Activated CD8-positive, alpha-beta memory T cell treated with anti-CD3 and anti-CD28 coated beads, Interleukin-2, amount 50 U/mL, for 24 hours (primary cell): ENCODE measurements around the gene PMFBP1.
A peak's percentile ranks its signal among the peaks of the same experiment; 100 is the strongest.
"Not testable (repeated sequence)": the region's sequence is repeated elsewhere in the genome, so short reads cannot be mapped to it uniquely, and the experiment has no call there.

Experiments
- DNase-seq: peaks from one replicate; pipeline ENCODE4 v3.0.0-alpha.2; 2020; ENCODE audit errors: extremely low read depth

PMFBP1 gene

DNA sequence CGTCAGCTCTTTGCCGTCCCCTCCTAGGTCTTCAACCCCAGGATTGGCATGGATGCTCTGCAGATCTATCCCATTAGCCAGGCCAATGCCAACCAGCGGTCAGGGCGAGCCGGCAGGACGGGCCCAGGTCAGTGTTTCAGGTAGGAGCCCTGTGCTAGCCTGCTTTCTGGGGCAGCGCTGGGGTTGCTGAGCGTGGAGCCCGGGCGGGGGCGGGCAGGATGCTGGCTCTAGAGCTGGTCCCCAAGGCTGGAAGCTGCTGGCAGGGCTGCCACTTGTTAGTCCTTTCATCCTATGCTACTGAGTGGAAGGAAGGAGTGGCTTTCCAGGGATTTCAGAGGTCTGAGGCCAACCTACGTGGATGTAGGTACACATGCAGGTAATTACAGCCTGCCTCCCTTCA is 66.0 kb downstream of the PMFBP1 start:
- DNase-seq: no peak

DNA sequence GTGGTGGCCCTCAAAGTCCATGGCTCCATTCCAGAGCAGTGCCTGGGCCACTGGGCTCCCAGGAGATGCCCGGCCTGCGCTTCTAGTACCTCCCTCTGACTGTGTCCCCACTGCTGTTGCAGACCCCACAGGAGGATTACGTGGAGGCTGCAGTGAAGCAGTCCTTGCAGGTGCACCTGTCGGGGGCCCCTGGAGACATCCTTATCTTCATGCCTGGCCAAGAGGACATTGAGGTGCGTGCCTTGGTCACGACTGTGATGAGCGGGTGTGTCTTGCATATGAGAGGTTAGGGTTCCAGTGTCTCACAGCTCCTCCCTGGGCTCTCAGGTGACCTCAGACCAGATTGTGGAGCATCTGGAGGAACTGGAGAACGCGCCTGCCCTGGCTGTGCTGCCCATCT is 67.0 kb downstream of the PMFBP1 start:
- no peak for DNase-seq

DNA sequence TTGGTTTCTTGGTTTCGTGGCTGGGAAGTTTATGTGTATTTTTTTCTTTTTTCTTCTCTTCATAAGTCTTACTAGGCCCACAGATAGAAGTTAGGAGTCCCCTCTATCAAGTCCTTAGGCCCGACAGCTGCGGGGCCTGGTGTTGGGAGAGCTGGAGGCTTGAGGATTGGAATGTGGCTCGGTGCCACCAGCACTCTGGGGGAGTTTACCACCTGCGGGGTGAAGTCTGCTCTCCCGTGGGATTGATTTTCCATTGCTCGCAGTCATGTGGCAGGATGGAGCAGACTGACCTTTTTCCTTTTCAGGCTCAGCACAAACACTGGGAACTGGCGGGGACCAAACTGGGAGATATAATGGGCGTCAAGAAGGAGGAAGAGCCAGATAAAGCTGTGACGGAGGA is 70.8 kb downstream of the PMFBP1 start:
- no peak for DNase-seq

DNA sequence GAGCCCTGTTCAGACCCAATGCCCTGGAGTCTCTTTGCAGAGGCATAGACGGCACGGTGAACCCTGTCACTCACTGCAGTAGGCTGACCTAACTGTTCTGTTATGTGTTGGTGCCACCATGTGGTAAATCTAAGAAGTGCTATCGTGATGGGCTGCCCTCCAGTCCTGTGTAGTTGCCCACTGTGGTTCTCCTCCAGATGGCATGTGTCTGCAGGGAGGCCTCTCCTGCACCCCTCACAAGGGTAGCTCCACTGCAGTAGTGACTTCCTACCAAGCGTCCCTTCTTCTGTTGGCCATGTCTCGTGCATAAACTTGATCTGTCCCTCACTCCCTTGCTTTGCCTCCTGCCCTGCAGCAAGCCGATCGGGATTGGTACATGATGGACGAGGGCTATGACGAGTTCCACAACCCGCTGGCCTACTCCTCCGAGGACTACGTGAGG is 72.6 kb downstream of the PMFBP1 start:
- peak; percentile 10 for DNase-seq

DNA sequence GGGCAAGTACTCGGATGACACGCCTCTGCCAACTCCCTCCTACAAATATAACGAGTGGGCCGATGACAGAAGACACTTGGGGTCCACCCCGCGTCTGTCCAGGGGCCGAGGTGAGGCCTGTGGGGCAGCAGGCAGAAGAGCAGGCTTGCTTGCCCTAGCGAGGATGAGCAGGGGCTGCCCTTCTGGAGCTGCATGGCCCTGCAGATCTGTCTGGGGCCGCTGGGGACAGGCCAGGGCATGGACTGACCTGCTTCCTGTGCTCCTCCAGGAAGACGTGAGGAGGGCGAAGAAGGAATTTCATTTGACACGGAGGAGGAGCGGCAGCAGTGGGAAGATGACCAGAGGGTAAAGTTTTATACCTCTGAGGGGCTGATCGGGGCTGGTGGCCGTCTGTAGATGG is 73.0 kb downstream of the PMFBP1 start:
- DNase-seq: no peak

DNA sequence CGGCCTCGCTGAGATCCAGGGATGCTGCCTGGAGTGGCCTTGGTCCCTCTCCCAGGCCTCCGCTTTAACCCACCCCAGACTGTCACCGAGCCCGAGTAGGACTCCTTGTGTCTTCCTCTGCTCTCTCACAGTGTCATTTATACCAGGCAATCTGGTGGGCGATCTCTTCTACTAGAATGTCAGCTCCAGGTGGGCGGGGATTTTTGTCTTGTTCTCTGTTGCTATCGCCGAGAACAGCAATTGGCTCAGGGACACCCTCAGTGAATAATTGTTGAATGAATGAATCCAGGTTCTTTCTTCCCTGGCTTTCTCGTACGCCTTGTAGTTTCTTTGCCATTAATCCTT is 77.7 kb downstream of the PMFBP1 start:
- peak; percentile 15 for DNase-seq

DNA sequence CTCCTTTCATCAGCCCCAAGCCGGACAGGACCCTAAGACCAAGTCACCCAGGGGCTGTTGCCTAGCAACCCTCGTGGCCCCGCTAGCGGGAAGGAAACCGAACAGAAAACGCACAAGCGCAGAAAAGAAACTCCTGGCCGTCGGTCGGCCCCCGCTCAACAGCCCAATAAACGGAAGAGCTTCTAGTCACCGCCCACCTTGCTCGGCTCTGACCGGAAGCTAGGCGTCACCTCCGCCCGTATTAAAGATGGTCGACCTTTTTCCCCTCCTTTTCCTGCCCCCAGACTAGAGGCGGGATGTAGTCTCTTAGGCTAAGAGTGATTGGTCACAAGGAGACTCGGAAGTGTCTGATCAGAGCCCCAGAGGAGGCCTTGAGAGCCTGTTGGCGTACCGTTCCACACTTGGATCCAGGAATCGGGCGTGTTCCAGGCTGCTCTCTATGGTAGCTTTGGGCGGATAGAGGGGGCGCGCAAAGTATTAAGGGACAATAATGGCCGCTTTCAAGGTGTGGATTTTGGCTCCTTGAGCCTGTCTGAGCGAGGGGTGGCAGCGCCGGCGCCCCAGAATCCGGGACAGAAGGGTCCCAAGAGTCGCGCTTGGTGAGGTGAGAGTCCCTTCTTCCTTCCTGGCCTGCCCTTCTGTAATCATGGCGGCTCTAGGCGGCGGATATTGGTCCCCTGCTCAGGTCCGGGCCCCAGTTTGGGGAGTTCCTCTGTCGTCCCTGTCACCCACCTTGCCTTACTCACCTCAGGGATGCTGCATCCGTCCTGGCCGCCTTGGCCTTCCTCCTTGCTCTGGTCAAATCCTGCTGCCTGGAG is 78.3 kb downstream of the PMFBP1 start, which contains the start of the genes DHX38 and TXNL4B:
Gene DHX38, plus strand, starts transcription at position 400 of the 818 bp plus-strand sequence. CDS start 2,311 bp downstream, outside the sequence.
Gene TXNL4B, minus strand, starts transcription at position 173 of the 818 bp plus-strand sequence. CDS start 2,871 bp downstream, outside the sequence.
- peak; percentile 86 for DNase-seq

DNA sequence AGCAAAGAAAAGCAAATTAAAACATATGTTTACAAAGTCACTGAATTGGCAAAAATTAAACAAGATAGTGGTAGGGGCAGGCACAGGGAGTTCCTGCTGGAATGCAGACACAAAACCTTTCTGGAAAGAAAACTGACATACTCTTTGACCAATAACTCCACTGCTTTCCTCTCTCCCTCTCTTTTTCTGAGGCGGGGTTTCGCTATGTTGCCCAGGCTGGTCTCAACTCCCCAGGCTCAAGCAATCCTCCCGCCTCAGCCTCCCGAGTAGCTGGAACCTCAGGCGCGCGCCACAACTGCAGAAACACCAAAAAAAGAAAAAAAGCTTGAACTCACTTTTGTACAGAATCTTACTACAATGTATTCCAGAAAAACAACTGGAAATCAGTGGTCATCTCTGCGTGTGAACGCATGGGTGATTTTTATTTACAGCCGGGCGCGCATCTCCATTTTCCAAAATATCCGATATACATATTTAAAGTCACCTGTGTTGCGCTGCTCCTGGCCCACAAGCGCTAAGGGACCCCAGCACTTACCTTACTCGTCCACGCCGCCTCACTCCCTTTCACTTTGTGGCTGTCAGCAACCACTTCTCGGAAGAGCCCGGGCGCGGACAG is 79.0 kb downstream of the PMFBP1 start:
- DNase-seq: no peak

DNA sequence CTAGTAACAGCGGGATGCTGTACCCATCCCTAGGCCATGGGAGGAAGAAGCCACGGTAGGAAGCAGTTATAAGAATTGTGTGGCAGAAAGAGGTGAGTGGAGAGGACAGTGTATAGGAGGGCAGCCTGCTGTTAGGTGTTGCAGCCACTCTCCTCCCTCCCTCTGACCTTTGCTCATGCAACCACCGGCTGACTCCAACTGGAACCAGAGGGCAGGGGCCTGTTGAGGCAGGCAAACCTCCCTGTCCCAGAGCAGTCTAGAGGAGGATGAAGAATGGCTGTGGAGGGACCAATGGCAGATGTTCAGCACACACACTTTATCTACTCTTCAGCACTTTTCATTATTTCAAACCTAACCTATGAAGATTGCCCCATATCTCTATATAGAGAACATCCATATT is 80.7 kb downstream of the PMFBP1 start:
- no peak for DNase-seq

DNA sequence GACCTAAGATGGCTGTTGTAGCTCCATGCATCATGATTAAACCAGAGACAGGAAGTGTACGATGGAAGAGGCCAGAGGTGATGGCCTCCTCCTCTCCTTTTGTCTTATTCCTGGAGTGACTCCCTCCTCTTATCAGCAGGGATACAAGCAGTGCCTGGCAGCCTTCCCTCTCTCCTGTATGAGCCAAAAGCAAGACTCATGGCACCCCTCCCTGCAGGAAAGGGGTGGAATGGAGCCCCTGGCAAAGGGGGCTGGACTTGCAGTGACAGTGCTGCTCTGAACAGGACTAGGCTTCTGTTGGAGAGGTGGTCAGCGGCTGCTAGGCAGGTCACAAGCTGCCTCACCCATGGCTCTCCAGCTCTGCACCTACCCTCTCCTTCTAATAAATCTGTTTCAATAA is 87.0 kb downstream of the PMFBP1 start:
- DNase-seq: no peak

DNA sequence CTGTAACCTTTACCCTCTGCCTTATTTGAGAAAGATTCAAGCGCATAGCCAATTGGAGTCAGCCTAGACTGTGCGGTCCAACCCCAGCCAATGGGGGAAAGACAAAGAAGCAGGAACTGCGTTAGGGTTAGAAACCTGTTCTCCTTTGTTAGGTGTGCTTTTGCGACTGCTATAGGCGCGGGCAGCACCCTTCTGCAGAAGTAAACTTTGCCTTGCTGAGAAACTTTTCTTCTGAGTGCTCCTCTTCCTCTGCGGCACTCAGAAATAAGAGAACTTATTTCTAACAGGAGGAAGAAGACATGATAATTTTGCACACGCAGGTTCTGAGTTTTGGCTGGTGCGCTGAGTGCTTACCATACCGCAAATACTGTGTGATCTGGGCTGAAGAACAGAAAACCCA is 87.5 kb downstream of the PMFBP1 start:
- no peak for DNase-seq

DNA sequence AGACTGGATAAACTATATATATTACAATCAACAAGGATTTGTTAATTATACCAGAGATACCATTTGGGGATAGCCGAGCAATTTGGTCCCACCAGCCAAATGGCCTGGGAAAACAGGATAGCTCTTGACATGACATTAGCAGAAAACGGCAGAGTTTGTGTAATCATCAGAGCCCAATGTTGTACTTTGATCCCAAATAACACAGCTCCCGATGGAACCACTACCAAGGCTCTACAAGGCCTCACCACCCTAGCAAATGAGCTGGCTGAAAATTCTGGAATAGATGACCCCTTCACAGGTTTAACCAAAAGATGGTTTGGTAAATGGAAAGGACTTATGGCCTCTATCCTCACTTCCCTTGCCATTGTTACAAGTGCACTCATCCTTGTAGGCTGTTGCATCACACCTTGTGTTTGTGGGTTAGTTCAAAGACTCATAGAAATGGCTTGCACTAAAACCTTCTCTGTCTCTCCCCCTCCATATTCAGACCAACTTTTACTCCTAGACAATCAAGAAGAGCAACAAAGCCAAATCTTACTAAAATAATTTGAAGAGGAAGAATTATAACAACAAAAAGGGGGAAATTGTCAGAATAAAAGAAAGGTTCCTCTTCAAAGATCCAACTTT is 88.1 kb downstream of the PMFBP1 start:
- DNase-seq: no peak

DNA sequence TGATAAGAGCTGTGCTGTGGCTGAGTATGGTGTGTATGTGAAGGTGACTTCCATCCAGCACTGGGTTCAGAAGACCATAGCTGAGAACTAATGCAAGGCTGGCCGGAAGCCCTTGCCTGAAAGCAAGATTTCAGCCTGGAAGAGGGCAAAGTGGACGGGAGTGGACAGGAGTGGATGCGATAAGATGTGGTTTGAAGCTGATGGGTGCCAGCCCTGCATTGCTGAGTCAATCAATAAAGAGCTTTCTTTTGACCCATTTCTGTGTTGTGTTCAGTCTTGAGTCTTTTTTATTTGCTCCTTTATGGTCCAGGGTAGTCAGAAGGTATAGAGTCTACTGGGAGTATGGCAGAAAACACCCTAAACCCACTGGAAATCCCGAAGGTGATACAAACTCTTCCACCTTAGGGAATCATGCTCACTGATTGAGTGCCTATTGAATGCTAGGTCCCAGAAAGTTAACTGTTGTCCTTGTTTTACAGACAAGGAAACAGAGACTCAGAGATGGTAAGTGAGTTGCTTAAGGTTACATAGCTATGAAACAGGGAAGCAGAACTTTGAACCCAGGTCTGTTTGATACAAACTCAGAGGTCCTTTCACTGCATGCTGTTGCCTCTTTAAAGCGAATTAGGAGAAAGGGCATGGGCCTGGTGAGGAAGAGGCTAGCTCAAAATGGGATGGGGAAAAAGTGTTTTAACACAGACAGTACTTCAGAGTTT is 94.8 kb downstream of the PMFBP1 start:
- DNase-seq: not testable (repeated sequence)

DNA sequence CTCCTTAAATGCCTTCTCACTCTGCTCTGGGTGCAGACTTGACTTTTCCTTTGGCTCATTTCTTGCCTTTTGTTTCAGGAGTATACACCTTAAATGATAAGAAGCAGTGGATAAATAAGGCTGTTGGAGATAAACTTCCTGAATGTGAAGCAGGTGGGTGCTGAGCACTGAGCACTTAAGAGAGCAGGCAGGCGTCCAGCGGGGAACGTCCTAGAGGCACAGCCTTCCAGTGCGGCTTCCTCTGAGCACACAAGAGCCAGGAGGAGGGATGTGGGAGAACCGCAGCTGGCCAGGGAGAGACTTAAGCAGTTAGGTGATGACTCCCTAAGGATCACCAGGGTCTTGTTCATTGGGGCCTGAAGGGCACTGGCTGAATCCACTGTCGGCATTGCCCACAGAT is 96.9 kb downstream of the PMFBP1 start:
- not testable (repeated sequence) for DNase-seq

DNA sequence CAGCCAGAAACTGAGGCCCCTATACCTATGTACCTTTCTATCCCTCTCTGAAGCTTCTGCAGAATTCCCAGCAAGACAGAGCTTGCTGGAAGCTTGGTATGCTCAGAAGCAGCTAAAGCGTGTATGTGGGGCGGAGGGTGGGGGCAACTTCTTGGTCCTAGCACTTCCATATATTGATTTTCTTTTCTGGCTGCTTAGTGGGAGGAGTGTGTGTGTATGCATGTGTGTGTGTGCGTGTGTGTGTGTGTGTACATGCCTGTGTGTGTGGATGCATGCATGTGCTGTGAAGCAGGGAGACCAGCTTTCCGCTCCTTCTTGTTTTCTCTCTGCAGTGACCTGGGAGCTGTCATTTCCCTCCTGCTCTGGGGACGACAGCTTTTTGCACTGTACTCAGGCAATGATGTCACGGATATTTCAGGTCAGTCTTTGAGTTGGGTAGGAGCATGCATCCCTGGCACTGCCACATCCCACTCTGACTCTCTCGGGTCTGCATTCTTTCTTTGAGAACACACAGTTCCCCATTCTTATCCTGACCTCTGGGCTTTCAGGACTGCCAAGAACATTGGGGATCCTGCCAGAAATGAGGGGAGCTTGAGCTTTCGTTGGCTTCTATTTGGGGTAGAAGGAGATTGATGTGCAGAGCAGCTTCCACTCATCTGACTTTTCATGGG is 98.3 kb downstream of the PMFBP1 start:
- no peak for DNase-seq

DNA sequence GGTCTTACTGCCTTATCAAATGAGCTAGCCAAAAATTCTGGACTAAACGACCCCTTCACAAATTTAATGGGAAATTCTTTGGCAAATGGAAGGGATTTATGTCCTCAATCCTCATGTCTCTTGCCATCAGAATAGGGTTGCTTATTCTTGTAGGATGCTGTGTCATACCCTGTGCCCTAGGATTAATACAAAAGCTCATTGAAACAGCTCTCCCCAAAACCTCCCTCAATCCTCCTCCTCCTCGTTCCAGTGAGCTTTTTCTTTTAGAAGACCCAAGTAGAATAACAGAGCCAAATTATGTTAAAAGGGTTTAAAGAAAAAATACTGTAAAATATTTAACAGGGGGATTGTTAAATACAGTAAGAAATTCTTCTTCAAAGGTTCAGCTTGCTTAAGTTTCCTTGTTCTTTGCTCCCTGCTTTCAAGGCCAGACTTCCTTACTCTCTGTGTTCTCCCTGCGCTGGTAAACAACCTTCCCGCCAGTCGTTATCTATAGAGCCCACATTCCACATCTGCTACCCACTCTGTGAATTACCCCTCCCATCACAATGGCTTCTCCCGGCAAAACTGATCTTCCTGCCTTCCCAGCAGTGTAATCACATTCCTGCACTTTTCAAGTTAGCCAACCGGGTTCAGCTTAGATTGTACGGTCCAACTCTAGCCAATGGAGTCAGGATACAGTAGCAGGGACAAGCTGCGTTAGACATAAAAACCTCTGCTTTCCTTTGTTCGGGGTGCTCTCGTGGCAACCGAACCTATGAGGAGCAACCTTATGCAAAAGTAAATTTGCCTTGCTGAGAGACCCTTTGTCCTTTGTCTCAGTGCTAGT is 99.2 kb downstream of the PMFBP1 start:
- DNase-seq: no peak
